Sigmoid colon (tissue), 4 donors: ENCODE results near the gene TAS1R2.

Source experiments
- CTCF ChIP-seq, 4 experiments: fragments of 450-650 bp in 3 of 4; fragments of 200-600 bp in 1 of 4; IDR thresholded peaks; one replicate each; pipeline ENCODE4 v1.5.1; 2016 to 2019; ENCODE audit warnings: antibody characterized with exemption in 4 of 4, mild to moderate bottlenecking in 3 of 4, moderate library complexity in 2 of 4
- EP300 ChIP-seq, 4 donors: sonication (generic); formaldehyde crosslinking; IDR thresholded peaks; one replicate each; pipeline ENCODE4 v1.6.1; 2017; ENCODE audit warnings: antibody characterized with exemption in 4 of 4

GRCh38 chr1:18866846-18867245, 7.4 kb upstream of the TAS1R2 start:
- no peak for TF ChIP-seq CTCF (IDR thresholded peaks at IDR 0.05)
- TF ChIP-seq EP300 (IDR thresholded peaks at IDR 0.05), result no peak
